H1 (cell line): ENCODE data around the gene ABL1. TPM values are rescaled to one million over a fixed set of nuclear protein-coding genes. Genes with fewer than 3 reads are reported as not detected.

ENCODE experiments used
- CBX5 ChIP-seq: fragments of 300-800, 300-1000 bp; sonication (generic); IDR thresholded peaks from 2 replicates; pipeline ENCODE4 v1.7.1; 2016; ENCODE audit warnings: antibody characterized with exemption, low read length, low read depth
- HDAC2 ChIP-seq, 2 experiments: fragments of 300-600 bp in 1 of 2; sonication (generic) in 1 of 2; IDR thresholded peaks; 2 replicates each; pipeline ENCODE4 v1.6.1; 2011 to 2012; ENCODE audit warnings: low read depth in 2 of 2, low read length in 2 of 2, mild to moderate bottlenecking in 2 of 2, moderate library complexity in 2 of 2, borderline replicate concordance in 1 of 2, inconsistent platforms in 1 of 2
- POLR2AphosphoS5 ChIP-seq: IDR thresholded peaks from 2 replicates; pipeline ENCODE4 v1.6.1; 2011; ENCODE audit warnings: low read depth, low read length
- RAD21 ChIP-seq, 2 experiments: IDR thresholded peaks in 1 of 2; conservative IDR thresholded peaks in 1 of 2; 2 replicates each; pipeline ENCODE4 v1.6.1; 2011; ENCODE audit warnings: low read depth in 2 of 2, low read length in 2 of 2, improper control_type of control experiment in 1 of 2, inconsistent platforms in 1 of 2, mild to moderate bottlenecking in 1 of 2, moderate library complexity in 1 of 2
- RFX5 ChIP-seq: IDR thresholded peaks from 2 replicates; pipeline ENCODE4 v1.6.1; 2011; ENCODE audit warnings: low read depth, low read length, improper control_type of control experiment, borderline replicate concordance
- SP4 ChIP-seq: IDR thresholded peaks from 2 replicates; pipeline ENCODE4 v1.6.1; 2012; ENCODE audit warnings: low read length, inconsistent platforms
- TAF7 ChIP-seq: optimal IDR thresholded peaks from 2 replicates; pipeline ENCODE3; 2011; ENCODE audit warnings: low read depth, mild to moderate bottlenecking, inconsistent platforms, low read length, moderate library complexity, borderline replicate concordance
- TBP ChIP-seq: IDR thresholded peaks from 2 replicates; pipeline ENCODE4 v1.6.1; 2011; ENCODE audit warnings: low read depth, low read length, improper control_type of control experiment
- USF2 ChIP-seq: IDR thresholded peaks from 2 replicates; pipeline ENCODE4 v1.6.1; 2011; ENCODE audit warnings: low read length, improper control_type of control experiment
- polyA plus RNA-seq, 7 experiments: library from polyadenylated mRNA; depleted of rRNA in 3 of 7; stranded (reverse) in 5 of 7; unstranded in 2 of 7; fragments of >200 nt in 5 of 7; fragments of 200-250 nt in 2 of 7; gene quantifications; 1 replicate in 5 of 7; 2 replicates in 1 of 7; 4 replicates in 1 of 7; pipeline versions ENCODE4 v1.2.1 to v1.2.3, GENCODE V29; 2011 to 2013; ENCODE audit warnings: missing spikeins in 2 of 7, mixed read lengths in 2 of 7
- total RNA-seq: library from RNA; stranded (reverse); fragmentation: NEBNext Ultra II Directional; extraction: Animal tissue kit (Norgen Biotek cat#: 25700); gene quantifications from 2 replicates; pipeline ENCODE4 v1.2.1, GENCODE V29; 2021

The ABL1 gene
- total and polyA plus RNA-seq, 2 of the 8 experiments (the other 6 are each of a cell fraction or from before 2014, with no cell fraction given): 35.3 to 104 TPM

- TF ChIP-seq RAD21 (IDR thresholded peaks at IDR 0.05 in 1 of 2, conservative IDR thresholded peaks at IDR 0.05 in 1 of 2; ENCODE audit: low read depth in 2 of 2, low read length in 2 of 2) (no peak), SP4 (no peak), RFX5 (no peak), TAF7 (no peak), CBX5 (no peak), HDAC2 (IDR thresholded peaks at IDR 0.05; ENCODE audit: borderline replicate concordance in 1 of 2, low read depth in 2 of 2, low read length in 2 of 2) (no peak), USF2 (no peak), POLR2AphosphoS5 (no peak), TBP (no peak)
Observed at GRCh38 chr9:130882696-130883225, 47.7 kb downstream of the ABL1 start (continued).
